Suppressor macrophage treated with lipopolysaccharide for 4 hours (primary cell): ENCODE data around the gene ZC3H18.

Source experiments
- DNase-seq: peaks from one replicate; pipeline ENCODE4 v3.0.0-alpha.2; 2020

ZC3H18 gene

DNA sequence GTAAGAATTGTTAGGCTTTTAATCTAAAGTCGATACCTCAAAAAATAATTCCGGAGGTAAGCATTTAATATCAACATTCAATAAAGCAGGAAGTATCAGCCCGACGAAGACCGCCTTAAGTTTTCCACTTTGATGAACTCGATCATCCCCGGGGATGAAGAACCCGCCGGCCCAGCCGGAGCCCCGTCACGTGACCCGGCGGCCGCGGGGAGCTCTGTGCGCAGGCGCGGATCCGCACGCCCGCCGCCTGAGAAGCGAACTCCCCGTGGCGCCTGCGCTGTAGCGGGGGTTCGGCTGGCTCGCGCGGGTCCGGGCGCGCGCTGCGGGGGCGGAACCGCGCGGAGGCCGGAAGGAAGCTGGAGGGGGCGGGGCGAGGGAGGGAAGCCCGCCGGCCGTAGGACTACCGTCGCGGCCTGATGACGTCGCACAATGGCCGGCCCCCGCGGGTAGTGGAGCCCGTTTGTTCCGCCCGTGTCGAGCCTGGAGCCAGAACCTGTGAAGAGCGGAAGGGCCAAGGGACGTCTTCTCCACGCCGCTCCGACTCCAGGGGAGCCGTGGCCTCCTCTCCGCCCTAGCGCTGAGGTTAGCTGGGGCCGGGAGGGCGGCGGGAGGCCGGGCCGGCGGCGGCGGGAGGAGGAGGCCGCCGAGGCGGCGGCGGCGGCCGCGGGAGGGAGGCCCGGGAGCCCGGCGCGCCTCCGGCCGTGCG lies at the start of gene ZC3H18:
Gene ZC3H18, plus strand, starts transcription at position 419 of the 706 bp plus-strand sequence. CDS start 6,721 bp downstream, outside the sequence.
- DNase-seq: peak; percentile 100

DNA sequence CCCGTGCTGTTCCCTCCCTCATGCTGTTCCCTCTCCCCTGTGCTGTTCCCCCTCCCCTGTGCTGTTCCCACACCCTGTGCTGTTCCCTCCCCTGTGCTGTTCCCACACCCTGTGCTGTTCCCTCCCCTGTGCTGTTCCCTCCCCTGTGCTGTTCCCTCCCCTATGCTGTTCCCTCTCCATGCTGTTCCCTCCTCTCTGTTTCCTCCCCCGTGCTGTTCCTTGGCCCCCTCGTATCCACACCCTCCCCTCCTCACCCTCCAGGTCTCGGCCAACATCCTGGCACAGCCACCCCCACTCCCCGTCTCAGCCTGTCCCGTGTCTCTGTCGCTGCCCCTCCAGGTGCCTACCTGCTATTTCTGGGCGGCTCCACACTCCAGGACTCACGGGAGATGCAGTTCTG lies 48.5 kb upstream of the ZC3H18 start:
- DNase-seq: no peak

GRCh38 chr16:88522276-88522949 lies 47.8 kb upstream of the ZC3H18 start:
- no peak for DNase-seq

DNA sequence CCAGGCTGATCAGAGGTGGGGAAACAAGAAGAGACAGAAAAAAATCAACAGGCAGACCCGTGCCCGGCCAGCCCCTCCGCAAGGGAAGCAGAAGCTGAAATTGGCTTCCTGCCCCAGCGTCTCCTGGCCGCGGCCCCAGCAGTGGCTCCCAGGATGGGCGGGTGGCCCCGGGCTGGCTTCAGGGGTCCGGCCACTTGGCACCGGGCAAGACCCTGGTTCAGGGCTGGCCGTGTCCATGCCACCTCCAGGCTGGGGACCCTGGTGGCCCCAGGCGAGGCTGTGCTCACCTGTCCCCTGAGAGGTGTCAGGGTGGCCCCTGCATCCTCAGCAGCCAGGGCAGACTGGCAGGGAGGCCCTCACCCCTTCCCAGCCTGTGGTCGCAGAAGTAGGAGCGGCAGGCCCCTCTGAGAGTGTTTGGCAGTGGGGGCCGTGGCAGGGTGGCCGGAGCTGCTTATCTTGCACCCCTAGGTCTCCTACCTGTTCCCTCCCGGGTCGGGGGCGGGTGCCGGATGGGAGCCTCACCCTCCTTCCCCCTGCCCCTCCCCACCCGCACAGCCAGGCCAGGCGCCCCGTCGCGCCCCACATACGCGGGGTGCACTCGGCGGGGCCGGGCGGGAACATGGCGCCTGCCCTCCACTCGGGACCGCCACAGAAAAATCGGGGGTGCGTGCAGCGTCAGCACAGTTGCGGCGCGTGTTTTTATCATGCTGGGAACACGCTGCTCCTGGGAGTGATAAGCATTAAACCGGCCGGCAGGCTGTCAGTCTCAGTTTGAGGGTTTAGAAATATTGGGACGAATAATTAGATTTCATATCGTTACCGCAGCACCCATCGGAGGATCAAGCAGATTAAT lies 46.7 kb upstream of the ZC3H18 start:
- no peak for DNase-seq

- no peak for DNase-seq
These were observed 45.8 kb upstream of the ZC3H18 start for GRCh38 chr16:88524274-88524972.

- no peak for DNase-seq
These were observed 45.1 kb upstream of the ZC3H18 start for GRCh38 chr16:88524973-88525662.

GRCh38 chr16:88525663-88525990 lies 44.6 kb upstream of the ZC3H18 start:
- no peak for DNase-seq

GRCh38 chr16:88526008-88526905 lies 43.9 kb upstream of the ZC3H18 start:
- DNase-seq: no peak

DNA sequence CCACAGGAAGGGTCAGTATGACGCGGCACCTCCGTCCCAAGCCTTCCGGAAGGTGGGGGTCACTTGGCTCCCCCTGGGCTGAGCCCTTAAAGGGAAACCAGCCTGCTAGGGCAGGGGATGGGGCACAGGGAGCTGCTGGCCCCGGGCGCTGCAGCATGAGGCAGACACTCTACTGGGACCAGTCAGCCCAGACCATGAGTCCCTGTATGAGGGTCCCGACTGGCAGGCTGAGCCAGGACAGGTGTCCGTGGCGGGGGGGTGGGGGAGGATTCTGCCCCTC lies 43.4 kb upstream of the ZC3H18 start:
- no peak for DNase-seq

DNA sequence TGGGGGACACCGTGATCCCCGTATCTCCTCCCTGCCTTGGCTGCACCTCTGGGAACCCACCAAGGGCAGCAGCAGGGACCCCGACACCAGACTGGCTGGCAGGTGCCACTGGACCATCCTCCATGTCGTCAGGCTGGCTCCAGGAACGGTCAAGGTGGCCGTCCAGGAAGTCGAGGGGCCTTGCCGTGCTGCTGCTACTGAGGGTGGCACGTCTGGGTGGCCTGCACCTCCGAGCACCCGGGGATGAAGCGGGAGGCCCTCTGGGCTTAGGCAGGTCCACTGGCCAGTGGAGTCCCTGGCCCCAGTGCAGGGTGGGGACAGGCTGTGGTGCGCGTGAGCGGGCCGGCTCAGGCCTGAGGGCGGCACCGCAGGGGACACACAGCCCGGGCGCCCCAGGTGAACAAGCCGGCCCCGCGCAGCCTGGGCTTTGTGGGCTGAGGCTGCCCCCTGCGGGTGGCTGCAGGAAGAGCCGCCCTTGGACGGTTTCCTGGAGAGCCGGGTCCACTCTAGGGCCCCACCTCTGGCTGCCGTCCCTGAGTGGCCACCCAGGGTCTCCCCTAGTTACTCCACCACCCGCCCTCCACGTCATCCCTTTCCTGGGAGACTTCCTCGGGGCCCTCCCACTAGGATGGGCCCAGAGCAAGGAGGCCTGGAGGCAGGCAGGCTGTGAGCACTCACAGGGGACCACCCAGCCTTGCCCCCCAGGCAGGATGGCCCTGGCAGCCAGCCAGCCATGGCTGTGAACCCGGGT lies 42.8 kb upstream of the ZC3H18 start:
- peak; percentile 70 for DNase-seq

DNA sequence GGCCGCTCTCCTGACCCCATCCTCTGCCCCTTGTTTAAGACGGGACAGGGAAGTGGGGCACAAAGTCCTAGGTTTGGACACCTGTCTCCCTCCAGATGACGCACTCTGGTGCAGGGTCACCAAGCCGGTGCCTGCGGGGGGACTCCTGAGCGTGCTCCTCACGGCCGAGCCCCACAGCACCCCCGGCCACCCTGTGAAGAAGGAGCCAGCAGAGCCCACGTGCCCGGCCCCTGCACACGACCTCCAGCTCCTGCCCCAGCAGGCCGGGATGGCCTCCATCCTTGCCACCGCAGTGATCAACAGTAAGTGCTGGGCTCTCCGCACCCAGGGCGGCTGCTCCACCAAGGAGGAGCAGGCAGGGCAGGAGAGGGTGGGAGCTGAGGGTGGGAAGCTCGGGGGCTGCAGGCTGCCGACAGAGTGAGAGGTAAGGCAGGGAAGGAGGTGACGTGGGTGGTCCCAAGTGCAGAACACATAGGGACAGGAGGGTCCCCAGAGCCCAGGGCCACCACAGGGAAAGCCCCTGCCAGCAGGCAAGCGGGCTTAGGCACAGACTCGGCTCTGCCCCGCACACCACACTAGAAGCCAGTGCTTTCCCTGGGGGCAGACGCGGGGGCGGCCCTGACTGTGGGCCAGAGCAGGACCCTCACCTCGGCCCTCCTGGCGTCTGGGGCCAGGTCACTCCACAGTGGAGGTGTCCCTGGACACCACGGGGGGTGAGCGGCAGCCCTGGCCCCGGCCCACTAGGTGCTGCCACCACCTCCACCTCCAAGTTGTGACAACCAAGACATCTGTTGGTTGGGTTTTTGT lies 42.1 kb upstream of the ZC3H18 start:
- no peak for DNase-seq

- DNase-seq: no peak
These were observed 41.3 kb upstream of the ZC3H18 start for GRCh38 chr16:88528902-88529318.

- DNase-seq: no peak
These were observed 40.6 kb upstream of the ZC3H18 start for GRCh38 chr16:88529596-88529995.

GRCh38 chr16:88530051-88530857 lies 39.9 kb upstream of the ZC3H18 start:
- DNase-seq: no peak

DNA sequence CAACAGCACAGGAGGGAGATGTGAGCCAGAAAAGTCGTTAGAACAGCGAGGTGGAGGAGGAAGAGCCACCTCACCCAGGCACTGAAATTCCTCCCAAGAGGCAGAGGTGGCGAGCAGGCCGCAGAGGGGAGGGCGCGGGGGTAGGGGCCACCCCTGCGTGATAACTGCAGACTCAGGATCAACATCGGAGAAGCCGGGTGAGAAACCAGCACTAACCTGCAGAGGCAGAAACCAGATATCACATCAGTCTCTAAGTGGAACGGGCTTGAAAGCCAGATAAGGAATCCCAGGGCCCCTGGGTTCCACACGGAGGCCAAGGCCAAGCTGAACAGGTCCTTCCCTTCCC lies 39.4 kb upstream of the ZC3H18 start:
- no peak for DNase-seq

DNA sequence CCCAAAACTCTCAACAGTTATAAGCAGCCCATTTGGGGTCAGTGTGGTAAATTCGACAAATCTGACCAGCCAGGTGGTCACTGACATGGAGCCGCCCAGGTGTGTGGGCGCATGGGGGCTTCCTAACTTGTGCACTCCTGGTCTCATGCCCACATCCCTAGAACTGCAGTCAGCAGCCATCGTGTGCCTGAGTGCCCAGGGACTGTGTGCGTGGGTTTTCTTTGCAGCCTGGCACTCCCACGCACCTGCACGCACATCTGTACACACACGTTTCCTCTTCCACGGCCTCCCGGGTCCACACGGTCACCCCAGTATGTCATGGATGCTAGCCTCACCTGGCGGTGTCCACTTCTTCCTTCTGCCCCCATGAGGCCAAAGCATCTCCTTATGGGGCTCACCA lies 38.9 kb upstream of the ZC3H18 start:
- no peak for DNase-seq

DNA sequence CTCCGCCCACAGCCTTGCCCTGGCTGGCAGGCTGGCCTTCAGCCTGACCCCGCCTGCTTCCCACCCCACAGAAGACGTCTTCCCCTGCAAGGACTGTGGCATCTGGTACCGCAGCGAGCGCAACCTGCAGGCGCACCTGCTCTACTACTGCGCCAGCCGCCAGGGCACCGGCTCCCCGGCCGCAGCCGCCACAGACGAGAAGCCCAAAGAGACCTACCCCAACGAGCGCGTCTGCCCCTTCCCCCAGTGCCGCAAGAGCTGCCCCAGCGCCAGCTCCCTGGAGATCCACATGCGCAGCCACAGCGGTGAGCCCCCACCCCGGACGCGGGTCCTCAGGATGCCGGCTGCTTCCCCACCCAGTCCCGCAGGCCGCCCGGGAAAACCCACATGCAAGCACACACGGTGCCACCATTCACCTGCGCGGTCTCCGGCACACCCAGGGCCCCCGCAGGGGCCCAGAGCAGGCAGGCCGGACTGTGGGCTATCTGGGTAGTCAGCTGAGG lies 38.2 kb upstream of the ZC3H18 start:
- DNase-seq: no peak

DNA sequence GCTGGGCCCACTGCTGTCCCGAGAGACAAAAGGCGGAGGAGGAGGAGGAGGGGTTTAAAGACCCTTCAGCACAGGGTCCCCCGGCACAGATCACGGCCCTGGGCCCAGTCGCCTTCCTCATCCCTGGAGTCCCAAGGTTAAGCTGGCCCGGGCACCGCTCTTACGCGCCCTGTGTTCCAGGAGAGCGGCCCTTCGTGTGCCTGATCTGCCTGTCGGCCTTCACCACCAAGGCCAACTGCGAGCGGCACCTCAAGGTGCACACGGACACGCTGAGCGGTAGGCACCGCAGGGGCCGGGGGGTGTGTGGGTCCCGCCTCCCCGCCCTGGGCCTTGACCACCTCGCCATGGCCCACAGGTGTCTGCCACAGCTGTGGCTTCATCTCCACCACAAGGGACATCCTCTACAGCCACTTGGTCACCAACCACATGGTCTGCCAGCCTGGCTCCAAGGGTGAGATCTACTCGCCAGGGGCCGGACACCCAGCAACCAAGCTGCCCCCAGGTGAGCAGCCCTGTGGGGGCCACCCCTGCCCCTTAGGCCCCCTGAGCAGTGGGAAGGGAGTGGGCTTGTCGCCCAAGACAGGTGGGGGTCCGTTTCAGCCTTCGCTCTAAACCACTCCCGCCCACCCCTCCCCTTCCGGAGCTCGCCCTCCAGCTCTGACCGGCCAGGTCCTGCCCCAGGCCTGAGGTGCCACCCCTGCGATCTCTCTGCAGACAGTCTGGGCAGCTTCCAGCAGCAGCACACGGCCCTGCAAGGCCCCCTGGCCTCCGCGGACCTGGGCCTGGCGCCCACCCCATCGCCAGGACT lies 37.6 kb upstream of the ZC3H18 start:
- DNase-seq: no peak
